ENCODE measurements around the gene ZNF48.

- TF ChIP-seq CTCF (IDR thresholded peaks at IDR 0.05) (no peak), POLR2A (IDR thresholded peaks at IDR 0.05) (no peak), POLR2AphosphoS5 (IDR thresholded peaks at IDR 0.05) (no peak), EP300 (IDR thresholded peaks at IDR 0.05) (no peak)
These were observed 47.1 kb upstream of the ZNF48 start for GRCh38 chr16:30348113-30348512.
